HG02798 (cell line): ENCODE data around the gene USP25.
A peak's percentile ranks its signal among the peaks of the same experiment; 100 is the strongest.

Experiments used
- ATAC-seq: cut with Tn5 transposase; IDR thresholded peaks from one replicate; pipeline ENCODE4 v1.9.1; 2021; ENCODE audit warnings: mild to moderate bottlenecking; ENCODE audit not compliant: unreplicated experiment, poor library complexity

Gene USP25

DNA sequence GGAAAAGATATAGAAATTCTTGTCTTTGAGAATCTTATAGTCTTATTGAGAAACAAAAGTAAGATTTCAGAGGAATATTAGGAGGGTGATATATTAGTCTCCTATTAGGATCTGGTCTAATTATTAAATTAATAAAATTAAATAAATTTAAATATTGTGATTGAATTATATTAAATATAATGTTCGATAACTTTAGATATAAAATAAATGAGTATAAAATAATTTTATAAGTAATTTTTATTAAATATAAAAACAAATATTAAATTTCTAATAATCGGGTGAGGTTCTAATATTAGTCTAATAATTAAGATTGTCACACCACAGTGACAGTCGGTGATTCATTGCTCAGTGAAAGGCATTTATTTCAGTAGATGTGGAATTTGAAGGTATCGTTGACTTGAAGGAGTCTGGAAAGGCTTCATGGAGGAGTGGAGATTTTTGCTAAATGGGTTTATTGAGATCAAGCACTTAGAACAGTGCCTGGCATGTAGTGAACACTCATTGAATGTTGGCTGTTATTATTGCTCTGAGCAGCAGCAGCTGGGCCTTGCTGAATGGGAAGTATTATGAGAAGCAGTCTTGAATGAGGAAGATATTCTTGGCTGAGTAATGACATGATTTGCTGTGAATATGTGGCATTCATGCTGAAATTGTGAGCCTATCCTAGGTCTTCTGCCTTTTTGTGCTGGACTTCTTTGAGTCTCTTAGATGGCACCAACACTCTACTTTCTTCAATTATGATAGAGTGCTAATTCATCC is 74.6 kb downstream of the USP25 start:
- no peak for ATAC-seq

DNA sequence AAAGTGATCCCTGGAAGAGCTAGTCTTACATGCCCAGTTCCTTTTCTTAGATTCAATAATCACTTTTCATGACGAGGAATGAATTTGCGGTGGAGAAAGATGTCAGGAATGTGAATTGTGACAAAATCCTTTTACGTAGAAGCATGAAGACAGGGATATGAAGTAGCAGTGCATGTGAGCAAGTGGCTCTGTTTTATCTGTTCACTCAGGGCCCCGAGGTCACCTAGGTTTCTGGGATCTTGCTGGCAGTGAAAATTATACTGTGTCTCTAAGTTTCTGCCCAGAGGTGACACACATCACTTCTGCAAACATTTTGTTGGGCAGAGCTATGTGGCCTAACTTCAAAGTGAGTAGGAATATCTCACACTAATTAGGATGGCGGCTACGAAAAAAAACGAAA is 79.3 kb downstream of the USP25 start:
- no peak for ATAC-seq

DNA sequence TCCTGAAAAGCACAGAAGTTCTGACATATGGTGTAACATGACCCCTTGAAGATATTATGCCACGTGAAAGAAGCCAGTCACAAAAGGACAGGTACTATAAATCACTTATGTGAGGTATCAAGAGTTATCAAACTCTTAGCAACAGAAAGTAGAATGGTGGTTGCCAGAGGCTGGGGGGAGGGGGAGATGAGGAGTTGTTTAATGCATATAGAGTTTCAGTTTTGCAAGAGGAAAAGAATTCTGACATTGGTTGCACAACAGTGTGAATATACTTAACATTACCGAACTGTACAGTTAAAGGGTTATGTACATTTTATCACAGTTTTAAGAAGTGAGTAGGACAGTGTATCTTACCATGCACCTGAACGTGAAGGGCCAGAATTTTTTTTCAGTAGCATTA is 80.0 kb downstream of the USP25 start:
- no peak for ATAC-seq

DNA sequence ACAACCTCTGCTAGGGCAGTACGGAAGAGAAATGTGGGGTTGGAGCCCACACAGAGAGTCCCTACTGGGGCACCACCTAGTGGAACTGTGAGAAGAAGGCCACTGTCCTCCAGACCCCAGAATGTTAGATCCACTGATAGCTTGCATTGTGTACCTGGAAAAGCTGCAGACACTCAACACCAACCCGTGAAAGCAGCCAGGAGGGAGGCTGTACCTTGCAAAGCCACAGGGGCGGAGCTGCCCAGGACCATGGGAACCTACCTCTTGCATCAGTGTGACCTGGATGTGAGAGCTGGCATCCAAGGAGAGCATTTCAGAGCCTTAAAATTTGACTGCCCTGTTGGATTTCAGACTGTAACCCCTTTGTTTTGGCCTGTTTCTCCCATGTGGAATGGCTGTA is 85.5 kb downstream of the USP25 start:
- no peak for ATAC-seq

DNA sequence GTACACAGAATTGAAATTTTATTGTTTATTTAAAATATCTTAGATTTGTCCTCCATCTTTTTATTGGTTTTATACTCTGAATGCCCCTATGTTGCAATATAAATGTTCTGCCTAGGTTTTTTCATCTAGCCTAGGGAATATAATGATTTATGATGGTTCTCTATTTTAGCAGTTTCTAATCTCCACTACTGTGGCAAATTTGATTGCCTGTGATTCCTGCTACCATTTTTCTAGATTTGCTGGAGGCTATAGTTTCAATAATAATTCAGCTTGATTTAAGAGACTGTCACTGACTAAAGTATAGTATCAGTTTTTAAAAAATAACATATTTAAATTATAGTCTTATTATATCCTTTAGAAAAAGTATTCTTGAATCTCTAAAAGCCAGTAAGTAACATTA is 90.5 kb downstream of the USP25 start:
- ATAC-seq = no peak

DNA sequence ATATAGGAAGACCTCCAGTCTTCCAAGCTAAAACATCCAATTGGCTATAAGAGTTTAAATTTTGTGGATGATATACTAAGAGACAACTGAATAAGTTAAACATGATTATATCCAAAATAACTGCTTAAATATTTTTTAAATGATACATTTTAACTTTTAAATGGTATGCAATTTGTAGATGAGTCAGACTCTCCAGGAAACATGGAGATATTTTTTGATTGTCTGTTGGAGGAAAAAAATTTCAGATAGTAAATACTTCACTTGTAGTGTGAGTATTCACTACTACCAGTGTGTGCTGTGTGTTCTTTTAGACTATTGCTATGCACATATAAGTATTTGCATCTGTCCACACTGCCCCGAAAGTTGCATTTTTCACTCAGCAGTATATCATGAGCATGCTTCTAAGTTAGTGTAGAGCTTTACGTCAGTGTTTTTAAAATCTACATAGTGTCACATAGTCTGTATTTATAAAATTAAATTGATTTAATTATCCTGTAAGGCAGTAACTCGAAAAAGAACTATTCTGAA is 91.1 kb downstream of the USP25 start:
- no peak for ATAC-seq

DNA sequence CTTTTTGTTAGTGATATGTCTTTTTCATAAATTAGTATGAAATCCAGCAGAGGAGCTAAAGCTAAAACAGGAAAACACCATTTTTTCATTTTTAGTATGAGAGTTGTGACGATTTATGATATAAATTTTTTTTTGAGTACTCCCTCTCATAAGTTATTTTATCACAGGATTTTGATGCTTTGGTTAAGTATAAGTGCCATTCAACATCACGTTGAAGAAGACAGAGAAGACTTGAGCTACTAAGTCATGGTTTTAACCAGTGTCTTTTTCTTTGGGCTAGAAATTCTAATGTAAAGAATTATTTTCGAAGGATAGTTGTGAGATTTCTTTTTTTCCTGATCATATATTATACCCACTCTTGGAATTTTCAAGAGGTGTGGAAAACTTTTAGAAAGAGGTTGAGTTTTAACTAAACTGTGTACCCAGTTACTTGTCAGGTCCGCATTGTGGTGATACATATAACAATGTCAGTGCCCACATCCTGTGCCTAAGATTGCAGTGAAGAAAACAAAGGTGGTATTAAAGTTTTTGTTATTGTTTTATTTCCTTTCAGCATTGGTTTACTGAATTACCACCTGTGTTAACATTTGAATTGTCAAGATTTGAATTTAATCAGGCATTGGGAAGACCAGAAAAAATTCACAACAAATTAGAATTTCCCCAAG is 93.8 kb downstream of the USP25 start:
- no peak for ATAC-seq

DNA sequence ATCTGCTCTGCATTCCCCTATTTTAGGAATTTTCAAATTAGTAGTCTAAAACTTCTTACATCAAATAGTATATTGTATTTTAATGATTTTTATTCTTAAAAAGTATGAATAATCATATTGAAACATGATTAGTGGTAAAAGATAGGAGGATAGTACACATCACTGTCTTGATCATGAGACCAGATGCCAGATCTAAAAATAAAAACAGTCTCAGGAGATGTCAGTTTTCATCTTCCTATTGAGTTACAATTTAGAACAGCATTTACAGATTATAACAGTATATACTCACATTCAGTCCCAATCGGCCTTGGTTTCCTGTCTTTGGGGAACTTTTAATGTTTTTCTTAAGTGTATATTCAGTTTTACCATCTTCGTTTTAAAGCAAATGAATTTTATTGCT is 95.9 kb downstream of the USP25 start:
- no peak for ATAC-seq

DNA sequence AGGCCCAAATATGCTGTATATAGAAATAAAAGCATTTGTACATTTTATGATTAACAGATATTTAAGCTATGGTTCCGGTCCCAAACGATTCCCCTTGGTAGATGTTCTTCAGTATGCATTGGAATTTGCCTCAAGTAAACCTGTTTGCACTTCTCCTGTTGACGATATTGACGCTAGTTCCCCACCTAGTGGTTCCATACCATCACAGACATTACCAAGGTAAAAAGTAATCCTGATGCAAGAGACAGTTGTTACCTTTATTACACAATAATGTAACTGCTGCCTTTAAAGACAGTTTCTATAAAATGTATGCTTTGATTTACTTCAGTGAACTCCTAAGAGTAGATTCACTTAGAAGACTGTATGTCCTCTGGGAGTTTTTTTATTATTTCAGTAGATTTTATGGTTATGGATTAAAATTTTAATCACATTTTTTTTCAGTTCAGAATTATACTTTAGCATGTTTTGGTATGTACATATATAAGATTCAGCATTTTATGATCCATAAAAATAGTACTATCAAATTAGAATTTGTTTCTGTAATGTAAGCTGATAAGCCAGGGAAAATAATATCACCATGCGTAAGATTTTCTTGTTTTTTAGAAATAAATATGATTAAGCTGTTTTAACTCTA is 96.5 kb downstream of the USP25 start:
- peak; percentile 61 for ATAC-seq

DNA sequence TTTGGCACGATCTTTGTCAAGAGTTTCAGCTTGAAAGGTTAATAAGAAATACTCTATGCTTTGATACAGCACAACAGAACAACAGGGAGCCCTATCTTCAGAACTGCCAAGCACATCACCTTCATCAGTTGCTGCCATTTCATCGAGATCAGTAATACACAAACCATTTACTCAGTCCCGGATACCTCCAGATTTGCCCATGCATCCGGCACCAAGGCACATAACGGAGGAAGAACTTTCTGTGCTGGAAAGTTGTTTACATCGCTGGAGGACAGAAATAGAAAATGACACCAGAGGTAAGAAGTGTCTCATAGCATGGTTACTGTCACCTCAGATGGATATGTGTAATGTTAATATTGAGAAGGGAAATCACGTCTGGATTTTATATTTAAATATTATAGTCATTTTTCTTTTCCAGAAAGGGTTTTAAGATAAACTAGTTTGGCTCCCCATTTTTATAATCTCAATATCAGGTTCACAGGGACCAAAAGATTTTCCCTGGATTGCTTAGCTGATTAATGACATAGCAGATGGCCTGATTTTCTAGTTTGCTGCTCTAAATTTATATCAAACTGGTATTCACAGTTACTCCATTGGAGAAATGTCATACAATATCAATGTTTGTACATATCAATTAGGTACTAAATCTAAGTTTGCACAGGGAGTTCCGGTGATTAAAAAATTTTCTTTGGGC is 97.3 kb downstream of the USP25 start:
- ATAC-seq = no peak

DNA sequence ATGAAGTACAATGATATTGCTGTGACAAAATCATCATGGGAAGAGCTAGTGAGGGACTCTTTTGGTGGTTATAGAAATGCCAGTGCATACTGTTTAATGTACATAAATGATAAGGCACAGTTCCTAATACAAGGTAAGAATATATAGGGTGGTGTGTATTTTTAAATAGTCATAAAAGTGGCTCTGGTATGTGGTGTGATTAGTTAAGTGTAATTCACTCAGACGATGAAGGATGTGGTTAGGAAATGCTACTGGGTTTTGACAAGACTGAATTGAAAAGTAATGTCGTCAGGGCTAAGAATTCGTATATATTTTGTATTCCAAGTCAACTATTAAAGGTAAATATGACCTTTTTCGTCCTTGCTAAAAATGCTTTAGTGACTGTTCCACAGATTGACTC is 101.7 kb downstream of the USP25 start:
- ATAC-seq = no peak

DNA sequence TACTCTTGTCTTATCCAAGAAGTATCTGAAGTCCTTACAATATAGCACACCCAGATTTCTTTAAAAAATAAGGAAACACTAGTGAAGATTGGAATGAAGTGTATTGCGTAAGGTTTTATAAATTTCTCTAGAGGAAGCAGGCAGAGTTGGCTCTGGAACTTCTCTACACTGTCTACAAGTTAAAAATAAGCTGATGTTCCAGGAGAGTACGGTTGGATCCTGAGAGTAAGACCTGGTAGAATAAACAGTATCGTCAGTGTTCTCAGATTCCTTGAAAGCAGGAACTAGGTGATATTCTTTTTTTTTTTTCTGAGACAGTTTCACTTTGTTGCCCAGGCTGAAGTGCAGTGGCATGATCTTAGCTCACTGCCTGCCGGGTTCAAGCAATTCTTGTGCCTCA is 107.9 kb downstream of the USP25 start:
- no peak for ATAC-seq

DNA sequence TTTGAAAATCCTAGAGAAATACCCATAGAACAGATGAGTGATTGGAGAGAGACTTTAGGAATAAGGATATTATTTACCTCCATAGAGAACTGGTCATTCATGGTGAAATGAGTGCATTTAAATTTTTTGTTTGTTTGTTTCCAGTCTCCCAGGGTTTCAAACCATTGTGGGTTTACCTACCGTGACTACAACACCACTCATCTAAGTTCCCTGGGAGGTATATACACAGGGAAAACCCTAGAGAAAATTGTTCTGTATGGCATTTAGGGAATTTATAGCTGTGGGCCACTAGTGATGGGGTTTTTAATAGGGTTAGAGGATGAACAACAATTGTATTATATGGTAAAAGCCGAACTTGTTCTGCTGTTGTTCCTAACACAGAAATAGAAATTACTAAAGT is 109.2 kb downstream of the USP25 start:
- no peak for ATAC-seq

DNA sequence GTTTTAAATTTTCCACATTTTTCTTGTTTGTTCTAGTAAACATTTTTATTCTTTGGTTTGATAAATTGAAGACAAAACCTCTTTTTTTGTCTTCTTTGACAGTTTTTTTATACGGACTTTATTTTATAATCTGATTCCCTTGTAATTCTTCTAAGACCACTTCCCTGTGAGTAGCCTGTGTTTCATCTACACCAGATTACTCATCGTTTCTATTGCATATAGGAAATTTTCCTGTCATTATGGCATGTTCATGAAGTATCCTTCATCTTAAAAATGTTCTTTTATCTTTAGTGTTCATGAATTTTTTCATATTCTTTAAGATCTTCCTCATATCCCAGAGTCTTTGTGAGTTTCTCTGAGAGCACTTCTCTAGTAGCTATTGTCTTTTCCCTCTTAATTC is 109.8 kb downstream of the USP25 start:
- no peak for ATAC-seq

DNA sequence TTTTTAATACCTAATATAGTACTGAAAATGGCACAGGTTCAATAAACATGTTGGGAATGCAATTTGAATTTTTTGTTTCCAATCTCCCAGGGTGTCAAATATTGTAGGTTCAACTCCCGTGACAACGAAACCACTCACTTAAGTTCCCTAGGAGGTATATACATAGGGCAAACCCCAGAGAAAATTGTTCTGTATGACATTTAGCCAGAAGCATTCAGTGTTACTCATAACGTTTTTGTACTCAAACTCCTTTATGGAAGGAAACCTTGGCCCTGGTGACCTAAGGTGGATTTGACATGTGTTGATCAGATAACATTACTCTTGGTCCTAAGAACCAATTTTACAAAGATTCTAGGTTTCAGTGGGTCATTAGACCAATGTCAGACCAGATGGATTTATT is 110.6 kb downstream of the USP25 start:
- no peak for ATAC-seq

DNA sequence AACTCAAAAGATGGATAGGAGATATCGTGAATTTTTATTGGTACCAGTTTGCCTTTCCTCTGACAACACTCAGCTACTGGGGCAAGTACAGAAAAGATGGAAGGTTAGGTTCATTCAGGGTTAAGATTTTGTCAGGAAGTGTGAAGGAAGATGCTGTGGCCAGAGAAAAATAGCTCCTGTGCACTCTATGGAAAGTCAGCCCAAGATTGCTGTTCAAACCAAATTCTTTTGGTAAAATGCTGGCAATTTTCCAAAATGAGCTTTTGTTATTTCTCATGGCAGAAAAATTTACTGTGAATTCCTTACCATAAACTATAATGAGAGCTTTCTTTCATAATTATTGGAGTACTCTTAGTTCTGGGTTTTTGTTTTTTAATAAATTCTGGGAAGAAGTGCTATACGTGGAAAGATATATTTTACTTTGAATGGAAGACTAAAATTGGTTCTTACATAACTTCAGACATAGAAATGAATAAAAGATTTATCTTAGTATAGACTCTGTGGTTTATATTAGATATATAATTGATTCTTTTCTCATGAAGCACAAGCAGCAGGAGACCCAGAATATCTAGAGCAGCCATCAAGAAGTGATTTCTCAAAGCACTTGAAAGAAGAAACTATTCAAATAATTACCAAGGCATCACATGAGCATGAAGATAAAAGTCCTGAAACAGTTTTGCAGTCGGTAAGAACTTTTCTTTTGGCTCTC is 112.2 kb downstream of the USP25 start:
- no peak for ATAC-seq

DNA sequence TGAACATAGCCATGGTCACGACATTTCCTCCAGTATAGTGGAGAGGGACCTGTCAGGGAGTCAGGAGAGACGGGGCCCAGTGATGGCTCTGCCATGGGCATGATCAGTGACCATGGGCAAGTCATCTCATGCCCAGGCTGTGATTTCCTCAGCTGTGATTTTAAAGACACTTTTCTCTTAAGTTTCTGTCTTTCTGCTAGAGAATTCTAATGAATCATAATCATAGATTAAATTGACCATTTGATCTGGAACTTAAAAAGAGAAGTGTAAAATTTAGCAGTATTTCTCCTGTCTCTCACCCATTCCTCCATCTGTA is 112.7 kb downstream of the USP25 start:
- no peak for ATAC-seq

DNA sequence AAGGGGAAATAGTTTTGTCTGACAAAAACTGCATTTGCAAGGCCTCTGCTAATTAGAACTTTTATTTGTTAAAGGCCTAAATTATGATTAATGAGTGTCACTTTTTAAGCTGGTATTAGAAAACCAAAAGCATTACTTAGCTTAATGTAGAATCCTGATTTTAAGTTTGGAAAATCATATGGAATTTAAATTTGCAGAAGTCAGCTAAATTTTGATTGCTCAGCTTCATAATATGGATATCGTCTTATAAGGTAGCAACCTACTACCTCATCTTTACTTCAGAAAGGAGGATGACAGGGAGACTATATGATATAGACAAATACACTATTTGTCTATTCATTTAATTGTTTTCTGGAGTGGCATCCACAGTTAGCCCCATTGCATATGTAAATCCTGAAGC is 114.0 kb downstream of the USP25 start:
- no peak for ATAC-seq

DNA sequence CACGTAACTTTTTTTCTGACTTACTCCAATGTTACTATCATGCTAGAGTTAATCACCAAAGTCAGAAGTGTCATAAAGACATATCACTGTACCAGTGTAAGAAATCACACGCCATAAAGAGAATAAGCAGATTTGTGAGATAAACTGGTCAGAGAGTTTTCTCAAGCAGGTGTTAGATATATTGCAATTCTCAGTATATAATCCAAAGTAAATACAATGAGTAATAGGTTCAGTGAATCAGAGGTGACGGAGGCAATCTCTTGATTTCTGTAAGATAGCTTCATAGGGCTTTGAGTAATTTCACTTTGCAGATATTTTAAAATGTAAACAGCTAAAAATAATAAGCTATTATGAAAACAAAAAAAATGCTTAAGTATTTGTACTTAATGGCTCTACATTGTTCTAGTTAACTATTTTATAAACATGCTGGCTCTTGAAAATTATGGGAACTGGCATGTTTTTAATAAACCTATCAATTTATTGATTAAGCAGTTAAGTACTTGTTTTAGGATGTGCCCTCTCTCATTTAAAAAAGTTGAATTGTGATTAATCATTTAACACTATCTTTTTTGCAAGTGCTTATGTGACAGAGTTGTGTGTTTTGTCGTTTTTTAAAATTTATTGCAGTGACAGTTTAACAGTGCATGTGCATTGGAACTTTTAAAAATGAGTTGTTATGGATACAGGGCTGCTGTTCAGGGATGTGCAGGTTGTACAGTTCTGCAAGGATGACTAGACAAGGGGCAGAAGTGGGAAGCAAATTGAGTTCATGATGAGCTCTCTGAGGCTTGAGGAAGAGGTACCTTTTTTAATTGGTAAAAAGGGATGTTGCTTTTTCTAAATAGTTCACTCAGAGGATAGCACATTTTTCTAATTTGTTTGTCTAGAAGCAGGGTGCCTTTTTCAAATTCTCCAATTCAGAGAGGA is 119.1 kb downstream of the USP25 start:
- ATAC-seq = no peak
